ENCODE data around the gene DDX50. TPM values are rescaled to one million over a fixed set of nuclear protein-coding genes. Genes with fewer than 3 reads are reported as not detected.
"Not testable (repeated sequence)": the region's sequence is repeated elsewhere in the genome, so short reads cannot be mapped to it uniquely, and the experiment has no call there.

DDX50 gene
- total and polyA plus RNA-seq, 12 donors: 7.2 to 21.7 (median 19.8) TPM

GRCh38 chr10:68864611-68865010, 36.5 kb upstream of the DDX50 start:
- DNase-seq (no peak), ATAC-seq (no peak)
- Histone ChIP-seq H3K9me3 (peaks cover 0 to 34% (median 10%) of the 10 kb centered on the region in 11 donors), H3K27ac (no peak overlapping the region), H3K36me3 (no peaks in the 10 kb centered on the region), H3K4me1 (no peaks in the 10 kb centered on the region), H3K4me3 (no peak overlapping the region), H3K27me3 (no peaks in the 10 kb centered on the region)
- TF ChIP-seq CTCF (IDR thresholded peaks at IDR 0.05): no peak
- intact Hi-C loops (cut with DNase I): no loop called here
- 93 to 100% methylated on average over 1 of the region's 1 CpG for WGBS, 2 donors

GRCh38 chr10:68868173-68868572, 32.9 kb upstream of the DDX50 start:
- H3K4me3 ChIP-seq; H3K9me3 ChIP-seq; H3K27me3 ChIP-seq; intact Hi-C loops (cut with DNase I); ATAC-seq; DNase-seq; H3K36me3 ChIP-seq; H3K27ac ChIP-seq: not testable (repeated sequence)
- 97% methylated on average over 8 of the region's 8 CpGs for WGBS, 2 donors
- peaks cover 0 to 13% (median 6%) of the 10 kb centered on the region in 9 donors for H3K4me1 ChIP-seq

GRCh38 chr10:68869623-68870022, 31.5 kb upstream of the DDX50 start:
- Histone ChIP-seq H3K27me3 (no peaks in the 10 kb centered on the region), H3K4me3 (no peak overlapping the region), H3K27ac (no peak overlapping the region), H3K4me1 (peaks cover 0 to 13% (median 6%) of the 10 kb centered on the region in 9 donors), H3K9me3 (peaks cover 0 to 5% (median 0%) of the 10 kb centered on the region in 11 donors), H3K36me3 (no peaks in the 10 kb centered on the region)
- no peak for DNase-seq
- 80 to 98% methylated on average over 2 of the region's 2 CpGs for whole genome bisulfite sequencing, 2 donors
- TF ChIP-seq CTCF (IDR thresholded peaks at IDR 0.05): no peak
- intact Hi-C loops (cut with DNase I): no loop called here
- no peak for ATAC-seq

GRCh38 chr10:68870061-68870460, 31.1 kb upstream of the DDX50 start:
- H3K4me1 ChIP-seq: peaks cover 0 to 13% (median 6%) of the 10 kb centered on the region in 9 donors
- H3K27ac ChIP-seq: peak overlapping the region in 2 of 10 donors; percentile 49 to 52
- H3K9me3 ChIP-seq: peaks cover 0 to 5% (median 0%) of the 10 kb centered on the region in 11 donors
- ATAC-seq (no peak), DNase-seq (no peak)
- no peaks in the 10 kb centered on the region for H3K27me3 ChIP-seq
- 86 to 87% methylated on average over 2 of the region's 2 CpGs for WGBS, 2 donors
- intact Hi-C loops (cut with DNase I): no loop called here
- TF ChIP-seq CTCF (IDR thresholded peaks at IDR 0.05): no peak
- H3K36me3 ChIP-seq: no peaks in the 10 kb centered on the region
- H3K4me3 ChIP-seq: no peak overlapping the region

- DNase-seq: no peak
- H3K36me3 ChIP-seq: no peaks in the 10 kb centered on the region
- H3K27me3 ChIP-seq: no peaks in the 10 kb centered on the region
- no peak overlapping the region for H3K4me3 ChIP-seq
- ATAC-seq: no peak
- WGBS, 2 donors: 43 to 59% methylated on average over 3 of the region's 3 CpGs
- intact Hi-C loops (cut with DNase I): no loop called here
- no peak for TF ChIP-seq CTCF (IDR thresholded peaks at IDR 0.05)
- H3K4me1 ChIP-seq: peaks cover 0 to 13% (median 6%) of the 10 kb centered on the region in 9 donors
- H3K9me3 ChIP-seq: peaks cover 0 to 5% (median 0%) of the 10 kb centered on the region in 11 donors
- peak overlapping the region in 4 of 10 donors; percentile 10 to 55 (median 50) for H3K27ac ChIP-seq
Measured at GRCh38 chr10:68870545-68871104, 30.5 kb upstream of the DDX50 start.
